HepG2 (cell line): ENCODE measurements around the gene PIP5KL1. TPM values are rescaled to one million over a fixed set of nuclear protein-coding genes. Genes with fewer than 3 reads are reported as not detected.

Experiments used
- CEBPG ChIP-seq: IDR thresholded peaks from 2 replicates; pipeline ENCODE4 v1.6.1; 2016
- CHD4 ChIP-seq: fragments of 200-600 bp; sonication (generic); IDR thresholded peaks from 2 replicates; pipeline ENCODE4 v1.7.0; 2017; ENCODE audit warnings: mild to moderate bottlenecking, low read length, borderline replicate concordance
- HOXD1 ChIP-seq: sonication (generic); formaldehyde crosslinking; IDR thresholded peaks from 2 replicates; pipeline ENCODE4 v1.5.0; 2020; ENCODE audit warnings: missing genetic modification reagents
- JUN ChIP-seq: sonication (generic); formaldehyde crosslinking; IDR thresholded peaks from 2 replicates; pipeline ENCODE4 v1.4.0; 2020; ENCODE audit warnings: mild to moderate bottlenecking, missing genetic modification reagents
- KAT2B ChIP-seq: fragments of 150-350 bp; IDR thresholded peaks from 2 replicates; pipeline ENCODE4 v1.6.1; 2014; ENCODE audit warnings: low read depth, low read length, borderline replicate concordance
- KDM3A ChIP-seq: IDR thresholded peaks from 2 replicates; pipeline ENCODE4 v1.6.1; 2018; ENCODE audit warnings: low read depth, missing compliant biosample characterization
- NPAS2 ChIP-seq: sonication (generic); formaldehyde crosslinking; IDR thresholded peaks from 2 replicates; pipeline ENCODE4 v1.8.0; 2022; ENCODE audit warnings: mild to moderate bottlenecking, missing genetic modification reagents, borderline replicate concordance
- NR1H2 ChIP-seq: sonication (generic); formaldehyde crosslinking; IDR thresholded peaks from 2 replicates; pipeline ENCODE4 v1.8.1; 2022; ENCODE audit warnings: low read depth, missing genetic modification reagents, borderline replicate concordance
- NR2F2 ChIP-seq: IDR thresholded peaks from 2 replicates; pipeline ENCODE4 v1.6.1; 2012; ENCODE audit warnings: low read depth, inconsistent platforms, borderline replicate concordance
- PHF20 ChIP-seq: sonication (generic); formaldehyde crosslinking; IDR thresholded peaks from 2 replicates; pipeline ENCODE4 v1.5.0; 2020; ENCODE audit warnings: mild to moderate bottlenecking, missing genetic modification reagents
- SAP130 ChIP-seq: IDR thresholded peaks from 2 replicates; pipeline ENCODE4 v1.6.1; 2016; ENCODE audit warnings: low read depth
- SRSF4 ChIP-seq: fragments of 200-400 bp; formaldehyde crosslinking; IDR thresholded peaks from one replicate; pipeline ENCODE4 v1.6.1; 2018; ENCODE audit warnings: mild to moderate bottlenecking, low read depth, low read length, moderate library complexity; ENCODE audit not compliant: poor library complexity, severe bottlenecking
- SRY ChIP-seq: sonication (generic); formaldehyde crosslinking; IDR thresholded peaks from 2 replicates; pipeline ENCODE4 v1.8.0; 2022; ENCODE audit warnings: mild to moderate bottlenecking, missing genetic modification reagents
- ZNF230 ChIP-seq: sonication (generic); formaldehyde crosslinking; IDR thresholded peaks from 2 replicates; pipeline ENCODE4 v1.4.0; 2020; ENCODE audit warnings: mild to moderate bottlenecking, missing genetic modification reagents
- ZNF232 ChIP-seq: sonication (generic); formaldehyde crosslinking; IDR thresholded peaks from 2 replicates; pipeline ENCODE4 v1.4.0; 2020; ENCODE audit warnings: missing genetic modification reagents, borderline replicate concordance
- ZNF367 ChIP-seq: sonication (generic); formaldehyde crosslinking; IDR thresholded peaks from 2 replicates; pipeline ENCODE4 v1.4.0; 2020; ENCODE audit warnings: missing genetic modification reagents, borderline replicate concordance
- ZNF451 ChIP-seq: sonication (generic); formaldehyde crosslinking; IDR thresholded peaks from 2 replicates; pipeline ENCODE4 v1.5.0; 2020; ENCODE audit warnings: mild to moderate bottlenecking, missing genetic modification reagents
- ZNF496 ChIP-seq: sonication (generic); formaldehyde crosslinking; IDR thresholded peaks from 2 replicates; pipeline ENCODE4 v1.8.1; 2023; ENCODE audit warnings: mild to moderate bottlenecking, moderate library complexity, missing genetic modification reagents; ENCODE audit not compliant: insufficient replicate concordance
- ZNF7 ChIP-seq: IDR thresholded peaks from 2 replicates; pipeline ENCODE4 v1.6.1; 2016; ENCODE audit warnings: missing biosample characterization, missing genetic modification reagents
- polyA plus RNA-seq, 8 experiments: library from polyadenylated mRNA; depleted of rRNA in 3 of 8; stranded (reverse) in 7 of 8; unstranded in 1 of 8; fragments of >200 nt; fragmentation: Illumina TruSeq in 4 of 8; extraction: Trizol in 4 of 8; gene quantifications; 2 replicates each; pipeline versions ENCODE4 v1.2.1 to v1.2.3, GENCODE V29; 2011 to 2016; ENCODE audit warnings: low read depth in 4 of 8, missing spikeins in 1 of 8, mixed read lengths in 1 of 8; ENCODE audit not compliant: insufficient read depth in 1 of 8
- total RNA-seq, 5 experiments: library from RNA; depleted of rRNA; stranded (reverse); fragments of >200 nt; fragmentation: Illumina TruSeq; extraction: Trizol; gene quantifications; 2 replicates each; pipeline ENCODE4 v1.2.3, GENCODE V29; 2016; ENCODE audit warnings: low read depth in 1 of 5
- TF ChIP-seq, protein P1 (sequence below): sonication (generic); formaldehyde crosslinking; IDR thresholded peaks from 2 replicates; pipeline ENCODE4 v1.4.0; 2020; ENCODE audit warnings: missing genetic modification reagents, mild to moderate bottlenecking, borderline replicate concordance
- TF ChIP-seq, protein P2 (sequence below): fragments of 450-650 bp; IDR thresholded peaks from 2 replicates; pipeline ENCODE4 v1.6.1; 2016
- TF ChIP-seq, protein P3 (sequence below): sonication (generic); formaldehyde crosslinking; IDR thresholded peaks from 2 replicates; pipeline ENCODE4 v1.4.0; 2020; ENCODE audit warnings: missing genetic modification reagents

Gene PIP5KL1
- total and polyA plus RNA-seq, 2 of the 13 experiments (the other 11 are each of a cell fraction or from before 2014, with no cell fraction given): 0.20 to 0.49 TPM

DNA sequence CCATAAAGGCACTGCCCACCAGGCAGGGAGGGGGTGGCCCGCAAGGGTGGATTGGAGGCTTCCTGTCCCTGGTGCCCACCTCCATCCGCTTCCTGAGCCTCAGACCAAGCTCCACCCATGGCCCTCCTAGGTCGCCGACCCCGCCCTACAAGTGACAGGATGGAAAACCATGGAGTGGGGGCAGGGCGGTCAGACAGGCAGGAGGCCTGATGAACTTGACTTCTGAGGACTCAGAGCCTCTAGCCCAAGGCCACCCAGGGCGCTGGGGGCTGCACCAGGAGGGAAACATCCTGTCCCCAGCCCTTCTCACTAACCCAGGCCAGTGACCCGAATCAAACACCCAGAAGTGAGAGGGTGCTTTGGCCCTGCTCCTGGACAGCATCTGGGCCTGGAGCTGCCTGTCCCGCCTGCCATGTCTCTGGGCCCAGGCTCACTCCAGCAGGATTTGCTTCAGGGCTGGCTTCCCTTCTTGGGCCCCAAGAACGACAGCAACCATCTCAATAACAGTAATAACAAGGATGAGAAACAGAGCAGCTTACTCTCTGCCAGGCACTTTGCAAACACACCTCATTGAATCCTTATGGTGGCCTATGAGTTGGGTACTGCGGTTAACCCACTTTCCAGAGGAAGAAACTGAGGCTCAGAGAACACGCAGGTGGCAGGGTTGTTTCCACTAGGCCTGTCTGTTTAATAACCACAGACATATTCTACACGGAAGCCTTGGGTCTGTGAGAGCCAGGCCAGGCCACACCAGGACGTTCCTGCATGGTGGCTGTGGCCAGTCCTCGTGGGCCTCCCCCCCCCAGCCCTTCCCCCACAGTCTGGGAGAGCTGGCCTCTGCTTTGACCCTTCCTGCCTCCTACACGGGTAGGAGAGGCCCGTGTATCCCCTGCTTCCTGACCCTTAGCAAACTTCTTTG, 26.8 kb downstream of the PIP5KL1 start (continued):
- TF ChIP-seq, protein P1, sequence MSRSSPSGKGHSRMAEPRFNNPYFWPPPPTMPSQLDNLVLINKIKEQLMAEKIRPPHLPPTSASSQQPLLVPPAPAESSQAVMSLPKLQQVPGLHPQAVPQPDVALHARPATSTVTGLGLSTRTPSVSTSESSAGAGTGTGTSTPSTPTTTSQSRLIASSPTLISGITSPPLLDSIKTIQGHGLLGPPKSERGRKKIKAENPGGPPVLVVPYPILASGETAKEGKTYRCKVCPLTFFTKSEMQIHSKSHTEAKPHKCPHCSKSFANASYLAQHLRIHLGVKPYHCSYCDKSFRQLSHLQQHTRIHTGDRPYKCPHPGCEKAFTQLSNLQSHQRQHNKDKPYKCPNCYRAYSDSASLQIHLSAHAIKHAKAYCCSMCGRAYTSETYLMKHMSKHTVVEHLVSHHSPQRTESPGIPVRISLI (CRISPR knock-in tag): peak; percentile 50; the same call in 1 of the 2 replicates
- TF ChIP-seq SRY (CRISPR knock-in tag) (no peak), ZNF7 (CRISPR knock-in tag) (no peak), KDM3A (CRISPR knock-in tag) (peak; percentile 41; the same call in 1 of the 2 replicates), ZNF232 (CRISPR knock-in tag) (peak; percentile 58; the same call in 1 of the 2 replicates), SAP130 (CRISPR knock-in tag) (peak; percentile 95), JUN (CRISPR knock-in tag) (0 out of 2 replicates have a peak, but pooled peaks have one; percentile 36), PHF20 (CRISPR knock-in tag) (peak; percentile 49; the same call in 1 of the 2 replicates), NR2F2 (peak; percentile 43; the same call in 1 of the 2 replicates), ZNF451 (no peak), ZNF230 (CRISPR knock-in tag) (0 out of 2 replicates have a peak, but pooled peaks have one; percentile 15), KAT2B (no peak), ZNF367 (CRISPR knock-in tag) (no peak), CEBPG (CRISPR knock-in tag) (no peak), SRSF4 (no peak), HOXD1 (CRISPR knock-in tag) (peak; percentile 88), NR1H2 (no peak), CHD4 (no peak), NPAS2 (CRISPR knock-in tag) (no peak), ZNF496 (CRISPR knock-in tag) (no peak)
- TF ChIP-seq, protein P2, sequence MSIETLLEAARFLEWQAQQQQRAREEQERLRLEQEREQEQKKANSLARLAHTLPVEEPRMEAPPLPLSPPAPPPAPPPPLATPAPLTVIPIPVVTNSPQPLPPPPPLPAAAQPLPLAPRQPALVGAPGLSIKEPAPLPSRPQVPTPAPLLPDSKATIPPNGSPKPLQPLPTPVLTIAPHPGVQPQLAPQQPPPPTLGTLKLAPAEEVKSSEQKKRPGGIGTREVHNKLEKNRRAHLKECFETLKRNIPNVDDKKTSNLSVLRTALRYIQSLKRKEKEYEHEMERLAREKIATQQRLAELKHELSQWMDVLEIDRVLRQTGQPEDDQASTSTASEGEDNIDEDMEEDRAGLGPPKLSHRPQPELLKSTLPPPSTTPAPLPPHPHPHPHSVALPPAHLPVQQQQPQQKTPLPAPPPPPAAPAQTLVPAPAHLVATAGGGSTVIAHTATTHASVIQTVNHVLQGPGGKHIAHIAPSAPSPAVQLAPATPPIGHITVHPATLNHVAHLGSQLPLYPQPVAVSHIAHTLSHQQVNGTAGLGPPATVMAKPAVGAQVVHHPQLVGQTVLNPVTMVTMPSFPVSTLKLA: no peak
- TF ChIP-seq, protein P3, sequence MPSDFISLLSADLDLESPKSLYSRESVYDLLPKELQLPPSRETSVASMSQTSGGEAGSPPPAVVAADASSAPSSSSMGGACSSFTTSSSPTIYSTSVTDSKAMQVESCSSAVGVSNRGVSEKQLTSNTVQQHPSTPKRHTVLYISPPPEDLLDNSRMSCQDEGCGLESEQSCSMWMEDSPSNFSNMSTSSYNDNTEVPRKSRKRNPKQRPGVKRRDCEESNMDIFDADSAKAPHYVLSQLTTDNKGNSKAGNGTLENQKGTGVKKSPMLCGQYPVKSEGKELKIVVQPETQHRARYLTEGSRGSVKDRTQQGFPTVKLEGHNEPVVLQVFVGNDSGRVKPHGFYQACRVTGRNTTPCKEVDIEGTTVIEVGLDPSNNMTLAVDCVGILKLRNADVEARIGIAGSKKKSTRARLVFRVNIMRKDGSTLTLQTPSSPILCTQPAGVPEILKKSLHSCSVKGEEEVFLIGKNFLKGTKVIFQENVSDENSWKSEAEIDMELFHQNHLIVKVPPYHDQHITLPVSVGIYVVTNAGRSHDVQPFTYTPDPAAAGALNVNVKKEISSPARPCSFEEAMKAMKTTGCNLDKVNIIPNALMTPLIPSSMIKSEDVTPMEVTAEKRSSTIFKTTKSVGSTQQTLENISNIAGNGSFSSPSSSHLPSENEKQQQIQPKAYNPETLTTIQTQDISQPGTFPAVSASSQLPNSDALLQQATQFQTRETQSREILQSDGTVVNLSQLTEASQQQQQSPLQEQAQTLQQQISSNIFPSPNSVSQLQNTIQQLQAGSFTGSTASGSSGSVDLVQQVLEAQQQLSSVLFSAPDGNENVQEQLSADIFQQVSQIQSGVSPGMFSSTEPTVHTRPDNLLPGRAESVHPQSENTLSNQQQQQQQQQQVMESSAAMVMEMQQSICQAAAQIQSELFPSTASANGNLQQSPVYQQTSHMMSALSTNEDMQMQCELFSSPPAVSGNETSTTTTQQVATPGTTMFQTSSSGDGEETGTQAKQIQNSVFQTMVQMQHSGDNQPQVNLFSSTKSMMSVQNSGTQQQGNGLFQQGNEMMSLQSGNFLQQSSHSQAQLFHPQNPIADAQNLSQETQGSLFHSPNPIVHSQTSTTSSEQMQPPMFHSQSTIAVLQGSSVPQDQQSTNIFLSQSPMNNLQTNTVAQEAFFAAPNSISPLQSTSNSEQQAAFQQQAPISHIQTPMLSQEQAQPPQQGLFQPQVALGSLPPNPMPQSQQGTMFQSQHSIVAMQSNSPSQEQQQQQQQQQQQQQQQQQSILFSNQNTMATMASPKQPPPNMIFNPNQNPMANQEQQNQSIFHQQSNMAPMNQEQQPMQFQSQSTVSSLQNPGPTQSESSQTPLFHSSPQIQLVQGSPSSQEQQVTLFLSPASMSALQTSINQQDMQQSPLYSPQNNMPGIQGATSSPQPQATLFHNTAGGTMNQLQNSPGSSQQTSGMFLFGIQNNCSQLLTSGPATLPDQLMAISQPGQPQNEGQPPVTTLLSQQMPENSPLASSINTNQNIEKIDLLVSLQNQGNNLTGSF (CRISPR knock-in tag): 0 out of 2 replicates have a peak, but pooled peaks have one; percentile 35
